ENCODE data around the gene COL19A1.

DNA sequence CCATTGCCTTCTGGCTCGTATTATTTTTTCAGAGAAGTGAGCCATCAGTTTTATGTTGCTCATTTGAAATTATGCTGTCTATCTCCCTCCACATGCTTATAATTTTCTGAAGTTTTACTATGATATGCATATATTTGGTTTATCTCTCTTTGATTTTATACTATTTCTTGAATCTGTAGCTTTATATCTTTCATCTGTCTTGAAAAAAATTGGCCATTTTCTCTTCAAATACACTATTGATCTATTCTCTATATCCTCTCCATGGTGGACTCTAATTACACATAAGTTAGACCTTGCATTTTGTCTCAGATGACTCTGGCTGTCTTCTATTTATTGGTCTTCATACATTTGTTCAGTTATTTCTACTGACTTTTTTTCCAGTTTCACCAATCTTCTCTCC lies 13.7 kb upstream of the COL19A1 start:
- no peak for TF ChIP-seq POLR2AphosphoS5 (IDR thresholded peaks at IDR 0.05; ENCODE audit: borderline replicate concordance, low read depth, low read length)
- TF ChIP-seq EZH2 (IDR thresholded peaks at IDR 0.05), result no peak
- no peak for TF ChIP-seq FOXP2 (optimal IDR thresholded peaks at IDR 0.05; ENCODE audit: control extremely low read depth, extremely low read length, insufficient read depth)
